NCI-H146 (cell line): Measurements from ENCODE around the gene RPUSD4.
"Not testable (repeated sequence)": the region's sequence is repeated elsewhere in the genome, so short reads cannot be mapped to it uniquely, and the experiment has no call there.

Experiments
- DNase-seq: peaks from one replicate; lab custom pipeline; 2025; lab: John Stamatoyannopoulos, UW

The RPUSD4 gene, protein sequence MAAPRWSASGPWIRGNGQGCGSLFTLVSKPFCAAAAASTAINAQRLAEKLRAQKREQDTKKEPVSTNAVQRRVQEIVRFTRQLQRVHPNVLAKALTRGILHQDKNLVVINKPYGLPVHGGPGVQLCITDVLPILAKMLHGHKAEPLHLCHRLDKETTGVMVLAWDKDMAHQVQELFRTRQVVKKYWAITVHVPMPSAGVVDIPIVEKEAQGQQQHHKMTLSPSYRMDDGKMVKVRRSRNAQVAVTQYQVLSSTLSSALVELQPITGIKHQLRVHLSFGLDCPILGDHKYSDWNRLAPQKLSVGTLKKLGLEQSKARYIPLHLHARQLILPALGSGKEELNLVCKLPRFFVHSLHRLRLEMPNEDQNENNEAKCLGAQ

DNA sequence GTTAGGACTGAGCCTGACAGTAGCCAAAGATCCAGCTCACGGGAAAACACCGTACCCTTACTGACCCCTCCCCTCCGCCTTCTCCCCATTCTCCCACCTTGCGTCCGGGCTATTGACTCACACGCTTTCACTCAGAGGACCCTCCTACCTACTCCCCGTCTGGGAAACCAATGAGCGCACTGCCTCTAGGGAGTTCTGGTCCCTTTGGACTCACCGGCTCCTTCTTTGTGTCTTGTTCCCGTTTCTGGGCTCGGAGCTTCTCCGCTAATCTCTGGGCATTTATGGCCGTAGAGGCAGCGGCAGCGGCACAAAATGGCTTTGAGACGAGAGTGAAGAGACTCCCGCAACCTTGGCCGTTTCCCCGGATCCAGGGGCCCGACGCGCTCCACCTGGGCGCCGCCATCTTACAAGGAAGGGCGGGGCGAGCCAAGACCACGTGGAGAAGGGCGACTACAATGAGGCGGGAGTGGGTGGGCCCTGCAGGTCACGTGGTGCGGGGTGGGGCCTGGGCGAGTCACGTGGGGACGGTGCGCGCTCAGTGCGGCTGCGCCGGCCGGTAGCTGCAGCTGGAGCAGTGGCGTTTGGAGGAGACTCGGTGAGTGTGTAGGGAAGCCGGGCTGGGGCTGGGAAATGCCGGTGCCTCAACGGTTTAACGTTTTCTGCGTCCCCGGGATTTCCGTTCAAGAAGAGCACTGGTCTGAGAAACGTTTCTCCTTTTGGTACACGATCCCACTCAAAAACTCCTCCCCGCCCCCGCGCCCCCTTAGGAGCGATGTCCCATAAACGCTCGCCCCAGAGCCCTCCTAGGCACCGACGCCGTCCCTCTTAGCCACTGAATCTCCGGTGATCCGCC is at the start of gene RPUSD4, which contains the start of gene FAM118B:
Gene RPUSD4 (minus strand): TSS at position 415 of the 853 bp plus-strand sequence. CDS start 12 bp downstream, at position 403.
Gene FAM118B (plus strand): TSS at position 547 of the 853 bp plus-strand sequence. CDS start 23,220 bp downstream, outside the sequence.
- DNase-seq: peak; percentile 98

DNA sequence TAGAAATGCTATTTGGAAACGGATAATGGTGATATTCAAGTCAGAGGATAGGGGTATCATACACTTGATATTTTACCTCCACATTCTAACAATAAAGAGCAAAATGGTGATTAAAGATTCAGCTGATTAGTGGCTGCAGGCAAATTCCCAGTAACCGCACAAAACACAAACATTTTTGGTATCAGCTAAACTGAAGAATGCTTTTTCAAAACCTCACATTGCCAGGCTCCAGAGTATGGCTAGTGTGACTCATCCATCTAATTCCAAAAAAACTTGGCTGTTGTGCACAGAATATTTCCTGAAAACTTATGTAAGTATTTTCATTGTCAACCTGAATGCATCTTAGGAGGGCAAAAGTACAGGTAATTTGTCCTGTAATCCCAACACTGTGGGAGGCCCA is 46.3 kb upstream of the RPUSD4 start:
- no peak for DNase-seq

DNA sequence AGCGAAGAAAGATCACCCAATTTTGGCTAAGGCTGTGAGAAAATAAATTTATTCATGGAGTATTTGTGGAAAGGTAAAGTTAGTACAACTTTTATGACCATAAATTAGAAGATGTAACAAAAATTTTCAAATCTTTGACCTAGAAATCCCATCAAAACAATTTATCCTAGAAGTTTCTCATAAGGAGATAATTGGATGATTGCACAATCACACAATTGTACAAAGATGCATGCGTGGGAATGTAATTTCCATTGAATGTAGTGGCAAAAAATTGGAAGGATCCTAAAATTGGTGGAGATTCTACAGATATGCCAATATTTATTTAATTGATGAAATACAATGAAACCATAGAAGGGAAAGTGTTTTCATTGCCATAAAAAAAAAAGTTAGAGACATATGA is 45.7 kb upstream of the RPUSD4 start:
- no peak for DNase-seq

DNA sequence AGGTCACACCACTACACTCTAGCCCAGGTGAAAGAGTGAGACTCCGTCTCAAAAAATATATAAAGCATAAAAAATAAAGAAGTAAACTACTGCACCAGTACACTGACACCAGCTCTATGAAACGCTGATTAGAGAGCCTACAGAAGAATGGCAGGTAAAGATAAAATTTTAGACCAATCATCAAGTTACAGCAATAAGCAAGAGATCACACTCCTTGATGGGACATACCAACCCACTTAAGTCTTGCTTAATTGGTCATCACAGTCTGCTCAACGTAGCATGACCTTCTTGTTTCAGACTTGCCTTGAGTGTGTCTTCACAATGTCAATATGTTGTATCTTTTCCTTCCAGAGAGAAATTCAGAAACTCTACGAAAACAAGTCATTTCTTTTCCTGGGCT is 44.8 kb upstream of the RPUSD4 start:
- no peak for DNase-seq

DNA sequence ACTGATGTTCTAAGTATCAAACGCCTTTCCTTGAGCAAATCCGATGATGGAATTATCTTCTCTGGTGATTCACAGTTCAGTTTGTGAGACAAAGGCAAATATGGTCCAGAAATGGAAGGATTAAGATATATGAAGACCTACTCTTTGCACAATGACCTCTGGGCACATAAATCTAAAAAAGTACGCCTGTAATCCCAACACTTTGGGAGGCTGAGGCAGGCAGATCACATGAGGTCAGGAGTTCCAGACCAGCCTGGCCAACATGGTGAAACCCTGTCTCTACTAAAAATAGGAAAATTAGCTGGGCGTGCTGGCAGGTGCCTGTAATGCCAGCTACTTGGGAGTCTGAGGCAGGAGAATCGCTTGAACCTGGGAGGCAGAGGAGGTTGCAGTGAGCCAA is 44.1 kb upstream of the RPUSD4 start:
- DNase-seq: not testable (repeated sequence)

DNA sequence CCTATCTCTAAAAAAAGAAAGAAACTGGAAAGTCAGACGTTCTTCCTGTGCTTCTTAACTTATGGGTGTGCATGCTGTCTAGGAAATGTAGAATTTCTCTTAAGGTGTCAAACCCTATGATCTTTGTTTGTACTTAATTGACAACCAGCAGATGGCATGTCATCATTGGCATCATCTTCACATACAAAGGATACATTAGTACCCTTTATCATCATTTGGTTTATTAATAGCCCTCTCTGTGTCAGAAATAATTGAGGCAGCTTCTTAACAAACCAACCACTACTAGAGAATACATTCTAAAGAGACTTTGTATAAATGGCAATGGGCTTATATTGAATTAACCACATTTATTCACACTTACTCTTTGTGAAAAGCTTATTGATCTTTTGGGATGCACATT is 43.4 kb upstream of the RPUSD4 start:
- no peak for DNase-seq

DNA sequence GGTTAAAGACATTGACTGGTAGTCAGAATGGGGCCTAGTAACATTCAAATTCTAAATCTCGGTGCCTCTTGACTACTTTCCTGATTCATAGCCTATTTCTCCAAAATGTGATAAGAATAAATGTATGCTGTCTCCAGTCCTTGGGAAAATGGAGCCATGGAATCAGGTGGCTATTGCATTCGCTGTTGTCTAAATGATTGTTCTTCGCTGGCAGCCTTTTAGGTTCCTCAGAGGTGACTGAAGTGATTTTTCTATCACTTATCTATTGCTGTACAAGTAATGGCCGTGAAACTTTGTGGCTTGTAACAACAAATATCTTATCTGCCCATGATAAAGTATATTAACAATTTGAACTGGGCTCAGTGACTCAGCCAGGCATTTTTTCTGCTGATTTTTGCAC is 41.8 kb upstream of the RPUSD4 start:
- no peak for DNase-seq

DNA sequence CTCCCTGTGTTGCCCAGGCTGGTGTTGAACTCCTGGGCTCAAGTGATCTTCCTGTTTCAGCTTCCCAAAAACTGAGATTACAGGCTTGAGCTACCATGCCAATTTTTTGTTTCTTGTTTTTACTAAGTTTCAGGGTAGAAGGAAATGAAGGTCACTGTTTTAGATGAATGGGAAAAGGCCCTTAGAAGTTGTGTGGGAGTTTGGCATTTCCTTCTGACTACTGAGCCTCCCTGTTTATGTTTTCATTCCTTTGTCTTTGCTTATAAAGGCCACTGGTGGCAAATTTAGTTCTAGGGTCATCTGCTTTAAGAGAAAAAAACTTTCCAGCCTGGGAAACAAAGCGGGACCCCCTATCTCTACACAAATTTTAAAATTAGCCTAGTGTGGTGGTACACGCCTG is 35.2 kb upstream of the RPUSD4 start:
- no peak for DNase-seq

DNA sequence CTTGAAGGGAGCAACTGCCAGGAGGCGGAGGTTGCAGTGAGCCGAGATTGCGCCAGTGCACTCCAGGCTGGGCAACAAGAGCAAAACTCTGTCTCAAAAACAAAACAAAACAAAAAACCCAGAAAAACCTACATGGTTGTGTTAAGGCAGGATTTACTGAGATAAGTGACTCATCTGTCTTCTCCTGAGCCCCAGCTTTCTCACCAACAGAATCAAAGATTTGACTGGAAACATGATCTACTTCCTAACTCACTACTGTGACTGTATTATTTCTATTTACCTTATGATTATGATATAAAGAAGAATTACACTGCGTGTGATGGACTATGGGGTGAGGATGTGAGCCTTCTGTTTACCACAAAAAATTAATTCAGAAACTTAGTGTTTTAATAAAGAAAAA is 21.9 kb upstream of the RPUSD4 start:
- DNase-seq: no peak

DNA sequence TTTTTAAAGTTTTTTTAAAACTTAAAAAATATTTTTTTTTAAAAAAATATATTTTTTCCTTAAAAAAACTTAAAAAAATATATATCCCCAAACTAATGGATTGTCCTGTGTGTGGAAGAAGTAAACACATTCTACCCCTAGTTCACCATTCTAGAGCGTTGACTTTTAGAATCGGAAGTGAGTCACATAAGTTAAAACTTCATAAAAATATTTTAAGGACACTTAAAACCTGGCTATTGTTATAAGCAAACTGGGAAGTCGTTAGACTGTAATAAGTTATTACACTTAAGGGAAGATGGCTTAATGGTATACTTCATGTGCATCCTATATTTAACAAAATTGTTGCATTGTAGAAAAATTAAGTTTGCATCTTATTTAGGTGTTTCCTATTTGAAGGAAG is 21.2 kb upstream of the RPUSD4 start:
- no peak for DNase-seq

DNA sequence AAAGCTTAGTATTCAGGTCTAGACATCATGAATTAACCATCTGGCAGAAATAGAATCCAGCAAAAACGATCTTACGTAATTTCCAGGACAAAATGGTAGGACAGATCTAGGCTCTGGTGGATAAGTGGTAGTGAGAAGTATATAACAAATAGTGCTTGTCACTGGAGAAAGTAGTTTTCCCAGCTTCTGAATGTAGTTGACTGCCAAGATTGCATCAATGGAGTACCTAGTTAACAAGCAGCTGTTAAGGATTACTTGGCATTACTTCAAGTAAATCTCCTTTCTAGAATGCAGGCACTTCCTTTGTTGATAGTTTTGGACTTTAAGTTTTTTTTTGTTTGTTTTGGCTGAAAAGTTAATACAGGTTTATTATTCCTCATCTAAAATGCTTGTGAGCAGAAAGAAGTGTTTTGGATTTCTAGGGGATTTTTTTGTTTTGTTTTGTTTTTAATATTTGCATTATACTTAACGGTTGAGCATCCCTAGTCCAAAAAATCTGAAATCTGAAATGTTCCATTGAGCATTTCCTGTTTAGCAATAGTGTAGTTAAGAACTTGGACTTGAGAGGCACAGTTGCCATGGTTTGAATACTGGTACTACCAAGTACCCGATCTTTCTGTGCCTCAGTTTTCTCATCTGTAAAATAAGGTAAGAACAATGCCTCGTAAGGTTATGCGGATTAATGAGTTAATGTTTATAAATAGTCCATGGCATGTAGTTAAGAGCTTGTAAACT is 20.4 kb upstream of the RPUSD4 start:
- DNase-seq: no peak

DNA sequence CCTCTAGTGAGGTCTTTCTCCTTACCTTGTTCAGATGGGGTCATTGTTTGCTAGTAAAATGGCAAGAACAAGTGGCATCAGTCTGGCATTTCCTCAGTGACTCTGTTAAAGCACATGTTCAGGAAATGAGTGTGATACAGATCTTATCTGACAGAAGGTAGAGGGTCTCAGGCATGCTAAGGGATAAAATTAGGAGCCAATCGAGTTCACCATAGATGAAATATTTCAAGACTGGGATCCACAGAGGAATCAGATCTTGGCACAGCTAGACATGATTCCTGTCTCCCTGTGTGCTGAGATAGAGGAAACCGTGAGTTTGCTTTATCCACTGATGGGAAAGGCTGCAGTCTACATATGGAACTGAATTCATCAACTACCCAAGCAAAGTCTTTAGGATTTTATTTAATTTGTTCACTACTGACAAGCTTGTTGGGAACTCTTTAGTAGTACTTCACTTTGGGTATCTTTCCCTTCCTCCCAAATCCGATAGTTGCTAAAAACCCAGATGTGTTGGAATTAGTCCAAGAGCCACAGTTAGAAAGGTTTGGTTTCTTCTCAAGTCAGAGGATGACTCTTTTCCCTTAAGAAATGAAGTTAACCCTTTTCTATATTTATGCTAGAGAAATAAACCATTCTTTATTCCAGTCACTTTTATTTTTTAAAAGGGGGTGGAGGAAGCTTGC is 18.5 kb upstream of the RPUSD4 start:
- DNase-seq: no peak

DNA sequence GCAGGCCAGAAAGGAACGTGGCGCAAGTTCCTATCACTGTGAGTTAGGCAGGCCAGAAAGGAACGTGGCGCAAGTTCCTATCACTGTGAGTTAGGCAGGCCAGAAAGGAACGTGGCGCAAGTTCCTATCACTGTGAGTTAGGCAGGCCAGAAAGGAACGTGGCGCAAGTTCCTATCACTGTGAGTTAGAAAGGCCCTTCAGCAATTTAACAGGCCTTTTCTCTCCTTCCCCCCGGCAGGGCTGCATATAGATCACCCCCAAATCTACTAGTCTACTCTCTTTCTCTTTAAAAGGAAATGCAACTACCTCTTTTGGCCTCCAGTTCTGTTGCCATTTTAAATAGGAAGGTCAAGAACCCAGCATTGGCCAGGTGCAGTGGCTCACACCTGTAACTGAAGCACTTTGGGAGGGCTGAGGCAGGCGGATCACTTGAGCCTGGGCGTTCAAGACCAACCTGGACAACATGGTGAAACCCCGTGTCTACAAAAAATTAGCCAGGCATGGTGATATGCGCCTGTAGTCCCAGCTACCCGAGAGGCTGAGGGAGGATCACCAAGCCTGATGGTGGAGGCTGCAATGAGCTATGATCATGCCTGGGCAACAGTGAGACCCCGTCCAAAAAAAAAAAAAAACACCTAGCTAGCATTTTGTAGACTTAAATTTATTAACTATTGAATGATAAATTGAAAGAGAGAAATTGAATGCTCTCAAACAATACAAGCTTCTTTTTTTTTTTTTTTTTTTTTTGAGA is 15.1 kb upstream of the RPUSD4 start:
- no peak for DNase-seq

DNA sequence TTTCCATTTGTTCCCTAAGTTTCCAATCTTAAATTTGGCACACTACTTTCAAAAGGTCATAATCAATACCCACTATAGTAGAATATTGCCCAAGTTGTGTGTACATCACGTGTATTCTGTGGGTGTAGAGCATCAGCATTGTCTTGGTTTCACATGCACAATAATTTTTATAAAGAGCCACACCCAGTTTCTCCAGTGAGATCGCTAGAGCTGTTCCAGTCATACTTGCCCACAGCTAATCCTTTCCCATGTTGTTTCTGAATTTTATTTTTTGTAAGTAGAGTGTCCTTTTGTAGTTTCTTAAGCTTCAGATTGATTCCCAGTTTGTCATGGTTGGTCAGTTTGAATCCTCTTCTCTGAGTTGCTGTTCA is 13.8 kb upstream of the RPUSD4 start:
- DNase-seq: no peak

DNA sequence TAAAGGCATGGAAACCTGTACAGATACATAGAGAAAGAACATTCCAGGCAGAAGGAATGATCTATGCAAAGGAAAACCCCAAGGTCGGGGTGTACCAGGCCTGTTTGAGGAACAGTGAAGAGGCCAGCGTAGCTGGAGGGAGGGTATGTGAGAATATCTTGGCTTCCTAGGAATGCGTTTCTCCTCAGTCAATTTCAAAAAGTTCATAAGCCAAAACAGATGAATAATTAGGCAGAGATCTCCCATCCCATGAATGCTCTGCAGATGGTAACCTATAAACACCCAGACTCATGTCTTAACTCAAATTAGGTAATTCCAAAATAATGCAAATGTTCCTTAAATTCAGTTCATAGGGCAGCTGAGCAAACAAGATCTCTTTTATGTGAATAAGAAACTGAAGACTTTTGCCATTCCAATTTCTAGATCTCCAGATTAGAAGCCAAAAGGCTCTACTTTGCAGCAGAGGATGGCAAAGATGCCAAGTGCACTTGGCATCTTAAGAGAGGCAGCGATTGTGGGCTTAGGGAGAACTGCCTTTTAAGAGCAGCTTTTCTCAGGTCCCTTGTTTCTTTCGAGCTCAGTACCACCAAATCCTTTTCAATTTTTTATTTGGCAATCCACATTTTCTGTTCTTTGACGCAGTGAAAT is 13.3 kb upstream of the RPUSD4 start:
- no peak for DNase-seq

DNA sequence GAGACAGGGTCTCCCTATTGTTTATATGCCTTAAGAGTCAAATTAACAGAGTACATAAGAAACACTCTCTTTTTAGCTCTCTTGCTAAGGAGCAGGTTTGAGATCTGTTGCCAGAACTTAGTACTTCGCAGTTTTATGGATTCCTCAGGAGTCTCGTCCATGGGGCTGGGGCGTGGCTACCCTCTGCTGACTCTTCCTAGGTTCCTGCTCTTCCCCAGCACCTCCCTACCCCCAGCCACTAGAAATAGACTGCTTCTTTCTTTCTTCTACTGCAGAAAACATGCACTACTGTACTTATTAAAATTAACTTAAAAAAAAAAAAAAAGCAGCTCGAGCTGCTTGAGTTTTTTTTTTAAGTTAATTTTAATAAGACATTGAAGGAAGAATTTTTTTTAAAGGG is 8.1 kb upstream of the RPUSD4 start:
- no peak for DNase-seq

DNA sequence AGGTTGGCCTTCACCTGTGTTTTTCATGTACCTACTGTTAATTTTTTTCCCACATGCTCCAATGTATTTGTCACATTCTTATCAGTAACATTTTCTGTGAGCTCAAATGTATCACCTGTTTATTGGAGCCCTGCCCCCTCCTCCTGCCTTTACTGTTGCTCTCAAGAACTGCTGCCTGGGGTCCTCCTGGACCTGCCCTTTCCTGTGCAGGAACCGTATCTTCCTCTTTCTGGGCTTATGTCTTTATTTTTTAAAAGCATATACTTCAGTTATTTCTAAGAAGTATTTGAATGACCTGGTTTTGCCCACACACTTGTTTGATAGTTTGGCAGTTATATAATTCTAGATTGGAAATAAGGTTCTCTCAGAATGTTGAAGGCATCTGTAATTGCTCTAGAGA is 6.0 kb upstream of the RPUSD4 start:
- no peak for DNase-seq

DNA sequence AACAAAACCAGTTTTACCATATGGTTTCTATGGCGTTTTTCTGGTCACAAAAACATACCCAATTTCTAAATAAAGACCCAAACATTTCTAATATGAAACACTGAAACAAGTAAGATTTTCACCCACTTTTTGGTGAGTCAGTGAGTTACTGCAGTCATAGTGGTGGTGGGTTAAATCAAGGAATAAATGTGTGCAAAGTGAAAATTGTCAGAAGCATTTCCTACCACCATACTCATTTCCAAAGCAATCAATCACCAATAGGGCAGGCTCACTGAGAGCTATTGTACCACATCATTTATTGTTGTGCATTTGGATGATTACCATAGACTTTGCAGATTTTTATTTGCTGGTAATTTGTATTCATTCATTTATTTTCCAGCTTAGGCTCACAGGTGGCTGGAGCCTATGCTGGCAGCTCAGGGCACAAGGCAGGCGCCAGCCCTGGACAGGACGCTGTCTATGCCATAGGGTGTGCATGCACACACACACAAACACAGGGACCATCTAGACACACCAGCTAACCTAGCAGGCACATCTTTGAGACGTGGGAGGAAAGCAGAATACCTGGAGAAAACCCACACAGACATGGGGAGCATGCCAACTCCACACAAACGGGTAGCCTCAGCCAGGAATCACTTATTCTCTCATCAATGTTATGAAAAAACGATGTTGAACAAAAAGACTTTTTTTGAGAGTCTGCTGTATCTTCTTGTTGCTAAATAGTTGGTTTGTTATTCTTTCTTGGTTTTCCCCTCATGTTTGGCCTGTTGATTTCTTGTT is 5.3 kb upstream of the RPUSD4 start:
- DNase-seq: no peak

DNA sequence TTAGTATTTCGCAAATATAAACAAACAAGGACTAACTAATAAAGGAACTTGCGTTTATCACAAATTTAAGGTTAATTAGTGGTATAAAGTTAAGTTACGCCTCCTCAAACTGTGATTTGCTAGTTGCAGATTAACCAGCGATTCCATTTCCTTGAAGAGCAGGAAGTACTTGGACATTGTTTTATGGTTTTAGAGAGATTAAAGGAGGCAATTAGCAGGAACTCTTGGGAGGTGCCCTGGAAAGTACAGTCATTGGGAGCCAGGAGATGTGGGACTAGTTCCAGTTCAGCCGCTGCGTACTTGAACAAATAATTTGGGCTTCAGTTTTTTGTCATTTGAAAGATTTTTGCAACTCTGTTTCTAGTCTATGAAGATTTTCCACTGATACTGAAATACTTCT is 3.4 kb upstream of the RPUSD4 start:
- no peak for DNase-seq

DNA sequence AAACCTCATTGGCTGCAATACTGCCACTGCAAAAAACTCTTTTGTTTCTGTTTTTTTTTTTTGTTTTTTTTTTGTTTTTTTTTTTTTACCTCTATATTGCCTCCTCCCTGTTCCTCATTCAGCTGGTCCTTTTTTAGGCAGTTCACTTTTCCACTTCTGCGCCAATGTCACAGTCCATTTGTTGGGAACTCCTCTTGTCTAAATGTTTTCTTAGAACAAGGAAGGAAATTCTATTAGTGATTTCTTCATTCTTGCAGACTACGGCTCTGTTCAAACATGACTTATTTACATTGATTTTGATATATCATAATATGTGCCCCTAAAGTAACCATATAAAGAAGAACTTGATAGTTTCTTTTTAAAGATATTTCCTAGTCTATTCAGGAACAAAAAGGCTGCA is 3.0 kb upstream of the RPUSD4 start:
- DNase-seq: no peak
